ENCODE results near the gene GPC3.
"Not testable (repeated sequence)": the region's sequence is repeated elsewhere in the genome, so short reads cannot be mapped to it uniquely, and the experiment has no call there.

The GPC3 gene

GRCh38 chrX:133762976-133763548, 222.3 kb downstream of the GPC3 start:
- DNase-seq (ENCODE audit: low read depth): not testable (repeated sequence)

GRCh38 chrX:133754657-133755056, 230.7 kb downstream of the GPC3 start:
- no peak for DNase-seq (ENCODE audit: low read depth)

- DNase-seq (ENCODE audit: low read depth): no peak
These were observed 235.4 kb downstream of the GPC3 start for GRCh38 chrX:133749951-133750350.

- DNase-seq (ENCODE audit: low read depth): no peak
These were observed 236.0 kb downstream of the GPC3 start for GRCh38 chrX:133749370-133749769.

GRCh38 chrX:133747196-133747595, 238.2 kb downstream of the GPC3 start:
- DNase-seq (ENCODE audit: low read depth): no peak

GRCh38 chrX:133746593-133746992, 238.8 kb downstream of the GPC3 start:
- no peak for DNase-seq (ENCODE audit: low read depth)

GRCh38 chrX:133745349-133745748, 240.0 kb downstream of the GPC3 start:
- DNase-seq (ENCODE audit: low read depth): no peak

GRCh38 chrX:133742602-133743305, 242.6 kb downstream of the GPC3 start:
- DNase-seq (ENCODE audit: low read depth): no peak

GRCh38 chrX:133741303-133741702, 244.1 kb downstream of the GPC3 start:
- DNase-seq (ENCODE audit: low read depth): no peak

GRCh38 chrX:133726642-133727041, 258.8 kb downstream of the GPC3 start:
- DNase-seq (ENCODE audit: low read depth): no peak

- DNase-seq (ENCODE audit: low read depth): no peak
These were observed 259.2 kb downstream of the GPC3 start for GRCh38 chrX:133726211-133726630.

- DNase-seq (ENCODE audit: low read depth): no peak
These were observed 261.5 kb downstream of the GPC3 start for GRCh38 chrX:133723930-133724329.

GRCh38 chrX:133722756-133723155, 262.6 kb downstream of the GPC3 start:
- DNase-seq (ENCODE audit: low read depth): no peak

- DNase-seq (ENCODE audit: low read depth): not testable (repeated sequence)
These were observed 265.1 kb downstream of the GPC3 start for GRCh38 chrX:133720269-133720668.

GRCh38 chrX:133715715-133716114, 269.7 kb downstream of the GPC3 start:
- no peak for DNase-seq (ENCODE audit: low read depth)

GRCh38 chrX:133709501-133709900, 275.9 kb downstream of the GPC3 start:
- no peak for DNase-seq (ENCODE audit: low read depth)

GRCh38 chrX:133706890-133707289, 278.5 kb downstream of the GPC3 start:
- no peak for DNase-seq (ENCODE audit: low read depth)

- no peak for DNase-seq (ENCODE audit: low read depth)
These were observed 283.2 kb downstream of the GPC3 start for GRCh38 chrX:133702230-133702629.

- DNase-seq (ENCODE audit: low read depth): no peak
These were observed 286.2 kb downstream of the GPC3 start for GRCh38 chrX:133699023-133699728.

- no peak for DNase-seq (ENCODE audit: low read depth)
These were observed 287.1 kb downstream of the GPC3 start for GRCh38 chrX:133698298-133698697.

GRCh38 chrX:133697656-133698055, 287.7 kb downstream of the GPC3 start:
- DNase-seq (ENCODE audit: low read depth): no peak

GRCh38 chrX:133689997-133690599, 295.3 kb downstream of the GPC3 start:
- no peak for DNase-seq (ENCODE audit: low read depth)

GRCh38 chrX:133685822-133686221, 299.6 kb downstream of the GPC3 start:
- no peak for DNase-seq (ENCODE audit: low read depth)
